HG03571 (cell line): ENCODE measurements around the gene G0S2.

Experiments used
- ATAC-seq: cut with Tn5 transposase; IDR thresholded peaks from one replicate; pipeline ENCODE4 v1.9.1; 2021; ENCODE audit not compliant: unreplicated experiment

The G0S2 gene

DNA sequence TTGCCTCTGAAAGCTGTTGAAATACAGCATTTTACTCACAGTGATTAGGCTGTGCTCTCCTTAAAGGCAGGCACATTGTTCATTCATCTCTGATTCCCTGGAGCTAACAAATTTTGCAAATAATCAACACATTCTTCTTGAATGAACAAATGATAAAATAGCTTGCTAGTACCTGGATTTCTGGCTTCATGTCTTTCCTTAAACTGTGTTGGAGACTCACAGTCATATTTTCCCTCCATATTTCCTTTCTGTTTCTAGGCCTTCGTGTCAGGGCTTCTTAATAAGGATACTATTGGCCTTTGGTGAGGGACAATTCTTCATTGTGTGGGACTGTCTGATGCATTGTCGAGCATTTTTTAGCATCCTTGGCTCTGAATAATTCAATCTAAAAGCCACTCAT lies 39.1 kb downstream of the G0S2 start:
- no peak for ATAC-seq

DNA sequence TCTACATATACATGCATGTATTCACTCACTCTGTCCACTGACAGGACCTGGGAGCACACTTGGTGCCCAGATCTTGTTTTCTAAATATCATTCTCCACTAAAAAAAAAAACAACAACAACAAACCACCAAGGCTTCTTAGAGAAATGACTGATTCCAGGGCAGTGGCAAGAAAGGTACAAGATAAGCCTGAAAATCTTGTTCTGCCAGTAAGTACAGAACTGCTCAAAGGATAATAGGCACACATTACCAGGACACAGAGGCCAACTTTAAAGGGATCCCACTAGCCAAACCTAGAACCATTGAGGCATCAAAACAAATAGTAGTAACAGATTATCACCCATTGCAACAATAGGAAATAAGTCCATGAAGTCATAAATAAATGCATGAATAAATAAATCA lies 40.1 kb downstream of the G0S2 start:
- no peak for ATAC-seq

- no peak for ATAC-seq
Measured at GRCh38 chr1:209717818-209718217, 42.6 kb downstream of the G0S2 start.

DNA sequence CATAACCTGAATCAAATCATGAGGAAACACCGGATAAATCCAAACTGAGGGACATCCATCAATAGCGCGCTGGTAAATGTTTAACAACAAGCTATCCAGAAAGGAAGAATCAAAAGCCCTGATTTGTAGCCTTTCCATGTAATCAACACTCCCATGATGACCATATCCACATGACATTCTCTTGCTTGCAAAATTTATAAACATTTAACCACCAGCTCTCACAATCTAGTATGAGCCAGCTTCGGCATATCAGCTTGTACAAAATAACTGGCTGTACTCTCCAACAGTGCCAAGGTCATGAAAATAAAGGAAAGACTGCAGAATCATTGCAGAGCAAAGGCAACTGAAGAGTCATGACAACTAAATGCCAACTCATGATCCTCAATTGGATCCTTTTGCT lies 45.1 kb downstream of the G0S2 start:
- ATAC-seq: no peak

DNA sequence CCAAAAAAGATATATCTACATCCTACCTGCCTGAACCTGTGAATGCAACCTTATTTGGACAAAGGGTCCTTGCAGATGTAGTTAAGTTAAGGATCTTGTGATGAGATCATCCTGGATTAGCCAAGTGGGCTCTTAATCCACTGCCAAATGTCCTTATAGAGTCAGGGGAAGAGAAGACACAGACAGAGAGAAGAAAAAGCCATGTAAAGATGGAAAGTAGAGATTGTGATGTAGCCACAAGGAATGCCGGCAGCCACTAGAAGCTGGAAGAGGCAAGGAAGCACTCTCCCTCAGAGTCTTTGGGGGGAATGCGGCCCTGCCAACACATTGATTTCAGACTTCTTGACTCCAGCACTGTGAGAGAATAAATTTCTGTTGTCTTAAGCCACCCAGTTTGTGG lies 45.6 kb downstream of the G0S2 start:
- ATAC-seq: no peak

- ATAC-seq: no peak
Measured at GRCh38 chr1:209721323-209721722, 46.1 kb downstream of the G0S2 start.

- ATAC-seq: no peak
Measured at GRCh38 chr1:209723265-209723664, 48.1 kb downstream of the G0S2 start.

DNA sequence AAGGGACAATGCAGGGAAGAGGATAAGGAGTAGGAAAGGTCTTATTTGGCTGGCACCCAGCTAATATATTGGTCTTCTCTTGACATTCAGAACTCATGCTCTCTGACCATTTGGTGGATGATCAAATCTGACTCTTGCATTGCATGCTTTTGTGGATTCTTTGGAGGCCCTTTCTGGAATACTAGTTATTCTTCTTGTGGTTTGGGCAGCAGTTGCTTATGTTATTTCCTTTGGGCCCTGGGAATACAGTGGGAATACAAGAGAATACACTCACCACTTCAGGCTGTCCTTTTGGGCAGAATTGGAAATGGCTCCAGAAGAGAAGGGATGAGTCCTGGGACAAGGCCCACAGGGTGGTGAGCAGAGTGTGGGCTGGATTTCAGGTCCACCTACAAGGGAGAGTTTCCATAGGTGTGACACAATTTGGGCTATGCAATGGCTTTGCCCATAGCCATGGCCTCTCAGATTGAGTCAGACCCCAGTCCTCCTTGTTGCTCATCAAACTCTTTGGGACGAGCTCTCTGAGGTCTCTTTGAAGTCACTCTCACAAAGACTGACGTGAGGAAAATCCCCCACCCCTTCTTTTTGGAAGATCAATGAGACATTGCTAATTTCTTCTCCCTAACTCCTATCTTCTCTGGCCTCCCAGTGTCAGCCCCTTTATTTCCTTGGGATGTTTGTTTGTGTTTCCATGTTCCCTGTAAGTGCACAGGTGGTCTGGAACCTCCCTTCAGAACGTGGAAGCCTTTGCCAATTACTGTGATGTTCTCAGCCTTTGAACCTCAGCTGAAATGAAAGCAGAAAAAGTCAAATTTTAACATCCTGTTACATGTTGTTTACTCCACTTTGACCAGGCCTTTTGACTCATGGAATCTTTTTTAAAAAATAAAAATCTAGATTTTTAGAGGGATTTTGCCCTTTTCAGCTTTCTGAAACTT lies 48.8 kb downstream of the G0S2 start:
- ATAC-seq: no peak
